Nephron (organoid): ENCODE measurements around the gene OXA1L.
"Not testable (repeated sequence)": the region's sequence is repeated elsewhere in the genome, so short reads cannot be mapped to it uniquely, and the experiment has no call there.

Source experiments
- H3K27ac Mint-ChIP-seq, 3 experiments: 2 replicates each; pipeline ENCODE4 v1.8.0; 2020; ENCODE audit warnings: mixed read lengths in 3 of 3, mild to moderate bottlenecking in 2 of 3, moderate library complexity in 1 of 3
- H3K27me3 Mint-ChIP-seq: 2 replicates; pipeline ENCODE4 v1.8.0; 2021; ENCODE audit warnings: low read depth, mild to moderate bottlenecking, moderate library complexity, mixed read lengths
- H3K36me3 Mint-ChIP-seq: 2 replicates; pipeline ENCODE4 v1.8.0; 2020; ENCODE audit warnings: low read depth, mixed read lengths
- H3K4me1 Mint-ChIP-seq: 2 replicates; pipeline ENCODE4 v1.8.0; 2020; ENCODE audit warnings: mixed read lengths
- H3K4me3 Mint-ChIP-seq, 3 experiments: 2 replicates each; pipeline ENCODE4 v1.8.0; 2020; ENCODE audit warnings: mild to moderate bottlenecking in 3 of 3, mixed read lengths in 3 of 3, moderate library complexity in 2 of 3
- H3K9me3 Mint-ChIP-seq: 2 replicates; pipeline ENCODE4 v1.8.0; 2020; ENCODE audit warnings: mixed read lengths
- TF ChIP-seq, protein P1 (sequence below), 3 experiments: fragments of 200-600 bp; sonication (generic); IDR thresholded peaks; one replicate each; pipeline ENCODE4 v1.5.0; 2021; ENCODE audit warnings: antibody characterized with exemption in 3 of 3; ENCODE audit not compliant: unreplicated experiment in 3 of 3

Gene OXA1L

DNA sequence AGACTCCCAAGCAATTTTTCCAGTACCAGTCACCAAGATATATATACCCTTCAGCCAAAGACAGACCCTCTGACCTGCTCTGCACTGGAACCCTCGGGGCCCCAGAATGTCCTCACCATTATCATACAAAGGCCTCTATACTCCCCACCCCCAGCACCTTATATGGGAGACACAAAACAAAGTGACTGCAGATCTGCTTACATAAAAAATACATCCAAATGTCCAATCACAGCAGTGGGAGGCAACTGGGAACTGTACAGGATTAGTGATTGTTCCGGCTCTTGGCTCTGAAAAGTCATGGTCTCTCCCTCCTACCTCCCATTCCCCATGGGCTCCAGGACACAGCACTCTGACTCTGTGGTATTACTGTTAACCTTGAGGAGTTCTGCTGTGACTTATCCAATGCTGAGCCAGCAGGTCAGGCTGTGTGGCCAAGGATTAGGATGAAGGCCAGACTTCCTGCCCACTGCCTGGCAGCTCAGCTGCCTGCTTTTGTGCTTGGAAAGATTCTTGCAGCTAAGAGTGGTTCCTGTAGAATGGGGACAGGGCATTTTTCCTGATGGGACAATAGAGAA, 13.7 kb downstream of the OXA1L start:
- Mint-ChIP-seq H3K27me3 (no peaks in the 10 kb centered on the region), H3K36me3 (peaks cover 4% of the 10 kb centered on the region), H3K4me1 (peaks cover 10% of the 10 kb centered on the region), H3K4me3 (no peak overlapping the region), H3K9me3 (no peaks in the 10 kb centered on the region), H3K27ac (peak overlapping the region; percentile 40 to 86 (median 46))
- TF ChIP-seq, protein P1, sequence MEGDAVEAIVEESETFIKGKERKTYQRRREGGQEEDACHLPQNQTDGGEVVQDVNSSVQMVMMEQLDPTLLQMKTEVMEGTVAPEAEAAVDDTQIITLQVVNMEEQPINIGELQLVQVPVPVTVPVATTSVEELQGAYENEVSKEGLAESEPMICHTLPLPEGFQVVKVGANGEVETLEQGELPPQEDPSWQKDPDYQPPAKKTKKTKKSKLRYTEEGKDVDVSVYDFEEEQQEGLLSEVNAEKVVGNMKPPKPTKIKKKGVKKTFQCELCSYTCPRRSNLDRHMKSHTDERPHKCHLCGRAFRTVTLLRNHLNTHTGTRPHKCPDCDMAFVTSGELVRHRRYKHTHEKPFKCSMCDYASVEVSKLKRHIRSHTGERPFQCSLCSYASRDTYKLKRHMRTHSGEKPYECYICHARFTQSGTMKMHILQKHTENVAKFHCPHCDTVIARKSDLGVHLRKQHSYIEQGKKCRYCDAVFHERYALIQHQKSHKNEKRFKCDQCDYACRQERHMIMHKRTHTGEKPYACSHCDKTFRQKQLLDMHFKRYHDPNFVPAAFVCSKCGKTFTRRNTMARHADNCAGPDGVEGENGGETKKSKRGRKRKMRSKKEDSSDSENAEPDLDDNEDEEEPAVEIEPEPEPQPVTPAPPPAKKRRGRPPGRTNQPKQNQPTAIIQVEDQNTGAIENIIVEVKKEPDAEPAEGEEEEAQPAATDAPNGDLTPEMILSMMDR (IDR thresholded peaks at IDR 0.05; ENCODE audit: unreplicated experiment in 3 of 3), result no peak

DNA sequence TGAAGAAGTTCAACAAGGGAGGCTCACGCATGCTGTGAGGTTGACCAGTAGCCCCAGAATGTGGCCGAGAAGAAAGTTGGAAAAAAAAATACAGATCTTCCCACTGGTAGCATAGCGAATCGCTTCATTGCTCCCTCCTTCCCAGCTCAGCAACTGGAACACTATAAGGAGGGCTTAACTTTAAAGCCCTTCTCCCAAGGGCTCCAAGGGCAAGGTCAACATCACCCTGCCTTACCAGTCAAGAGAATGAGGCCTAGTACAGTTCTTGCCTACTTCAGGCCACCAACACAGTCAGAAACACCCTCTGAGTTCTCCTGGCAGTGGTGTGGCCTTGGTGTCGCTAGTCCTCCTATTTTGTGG, 14.4 kb downstream of the OXA1L start:
- Mint-ChIP-seq H3K36me3 (peaks cover 4% of the 10 kb centered on the region), H3K4me3 (no peak overlapping the region)

DNA sequence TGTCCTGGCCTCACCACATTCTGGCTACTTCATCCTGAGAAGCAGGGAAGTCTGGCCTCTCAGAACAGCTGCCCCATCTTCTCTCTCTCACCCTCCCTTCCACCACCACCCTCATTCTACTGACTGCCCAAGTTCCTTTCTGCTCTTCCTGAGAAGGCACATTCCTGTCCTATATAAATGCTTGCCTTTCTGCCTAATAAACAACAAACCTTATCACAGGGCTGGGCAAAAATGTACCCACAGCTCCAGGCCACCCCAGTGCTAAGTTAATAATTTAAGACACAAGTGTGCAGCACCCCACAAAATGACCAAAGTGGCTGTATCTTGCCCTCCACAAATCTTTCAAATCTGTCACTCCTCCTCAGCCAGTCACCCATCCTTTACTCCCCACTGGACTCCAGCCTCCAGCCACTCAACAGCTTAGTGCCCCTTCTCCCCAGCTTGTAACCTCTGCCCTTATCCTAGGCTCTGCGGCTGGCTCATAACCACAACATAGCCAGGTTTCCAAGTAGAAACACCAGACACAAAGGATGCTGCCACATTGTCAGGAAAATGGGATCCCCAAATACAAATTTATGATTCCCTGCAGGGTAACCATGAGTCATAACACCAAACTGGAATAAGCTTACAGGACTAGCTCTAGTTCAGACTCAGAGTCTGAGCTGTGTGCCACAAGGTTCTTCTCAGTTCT, 15.0 kb downstream of the OXA1L start:
- TF ChIP-seq, protein P1 (IDR thresholded peaks at IDR 0.05; ENCODE audit: unreplicated experiment in 3 of 3), result no peak
- Mint-ChIP-seq H3K9me3 (no peaks in the 10 kb centered on the region), H3K27ac (peak overlapping the region; percentile 34 to 86 (median 40)), H3K27me3 (no peaks in the 10 kb centered on the region), H3K4me1 (peaks cover 10% of the 10 kb centered on the region), H3K36me3 (no peaks in the 10 kb centered on the region), H3K4me3 (no peak overlapping the region)

More for the DNA sequence above, 14.4 kb downstream of the OXA1L start:
- no peaks in the 10 kb centered on the region for H3K27me3 Mint-ChIP-seq
- H3K27ac Mint-ChIP-seq, result peak overlapping the region; percentile 34 to 86 (median 40)
- H3K9me3 Mint-ChIP-seq, result no peaks in the 10 kb centered on the region
- TF ChIP-seq, protein P1 (IDR thresholded peaks at IDR 0.05; ENCODE audit: unreplicated experiment in 3 of 3), result no peak
- H3K4me1 Mint-ChIP-seq, result peaks cover 10% of the 10 kb centered on the region

DNA sequence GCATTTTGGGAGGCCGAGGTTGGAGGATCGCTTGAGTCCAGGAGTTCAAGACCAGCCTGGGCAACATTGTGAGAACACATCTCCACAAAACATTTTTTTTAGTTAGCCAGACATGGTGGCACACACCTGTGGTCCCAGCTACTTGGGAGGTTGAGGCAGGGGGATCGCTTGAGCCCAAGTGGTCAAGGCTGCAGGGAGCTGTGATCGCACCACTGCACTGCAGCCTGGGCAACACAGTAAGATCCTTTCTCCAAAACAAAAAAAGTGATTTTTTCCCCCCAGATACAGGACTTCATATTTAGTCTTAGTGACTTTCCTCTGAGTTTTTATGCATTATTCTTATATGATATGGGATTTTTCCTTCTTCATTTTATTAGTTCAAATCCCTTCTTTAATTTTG, 20.2 kb downstream of the OXA1L start:
- TF ChIP-seq, protein P1 (IDR thresholded peaks at IDR 0.05; ENCODE audit: unreplicated experiment in 3 of 3), result no peak
- Mint-ChIP-seq H3K36me3 (no peaks in the 10 kb centered on the region), H3K4me1 (peaks cover under 1% of the 10 kb centered on the region), H3K9me3 (no peaks in the 10 kb centered on the region), H3K4me3 (no peak overlapping the region), H3K27me3 (no peaks in the 10 kb centered on the region), H3K27ac (no peak overlapping the region)

DNA sequence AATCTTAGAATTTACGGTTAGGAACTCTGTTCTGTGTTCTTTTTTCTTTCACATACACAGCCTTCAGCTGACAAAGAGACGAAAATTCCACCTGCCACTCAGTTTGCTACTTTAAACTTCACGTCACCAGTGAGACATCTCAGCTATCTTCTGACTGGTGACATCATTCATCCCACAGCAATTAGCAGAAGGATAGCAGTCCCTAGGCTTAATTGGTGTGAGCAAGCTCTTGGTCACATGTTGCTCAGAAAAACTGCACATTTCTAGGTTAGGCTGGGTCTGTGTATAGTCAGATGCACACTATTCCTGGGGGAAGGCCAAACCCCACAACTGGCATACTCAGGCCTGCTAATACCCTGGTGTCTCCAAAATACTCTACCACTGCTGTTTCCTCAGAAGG, 24.8 kb downstream of the OXA1L start:
- Mint-ChIP-seq H3K9me3 (no peaks in the 10 kb centered on the region), H3K4me1 (no peaks in the 10 kb centered on the region), H3K36me3 (no peaks in the 10 kb centered on the region), H3K4me3 (no peak overlapping the region), H3K27me3 (no peaks in the 10 kb centered on the region), H3K27ac (no peak overlapping the region)
- TF ChIP-seq, protein P1 (IDR thresholded peaks at IDR 0.05; ENCODE audit: unreplicated experiment in 3 of 3), result no peak

DNA sequence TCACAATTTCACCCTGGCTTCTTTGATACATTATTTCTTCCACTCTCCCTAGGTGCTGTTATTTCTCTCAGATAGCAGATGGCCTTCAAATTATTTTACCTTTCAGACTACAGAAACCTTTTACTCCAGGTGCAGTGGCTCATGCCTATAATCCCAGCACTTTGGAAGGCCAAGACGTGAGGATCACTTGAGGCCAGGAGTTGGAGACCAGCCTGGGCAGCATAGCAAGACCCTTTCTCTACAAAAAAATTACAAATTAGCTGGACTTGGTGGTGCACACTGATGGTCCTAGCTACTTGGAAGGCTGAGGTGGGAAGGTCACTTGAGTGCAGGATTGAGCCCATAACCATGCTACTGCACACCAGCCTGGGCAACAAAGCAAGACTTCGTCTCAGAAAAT, 25.7 kb downstream of the OXA1L start:
- H3K4me1 Mint-ChIP-seq, result no peaks in the 10 kb centered on the region
- no peak overlapping the region for H3K4me3 Mint-ChIP-seq
- TF ChIP-seq, protein P1 (IDR thresholded peaks at IDR 0.05; ENCODE audit: unreplicated experiment in 3 of 3), result no peak
- H3K27me3 Mint-ChIP-seq, result no peaks in the 10 kb centered on the region
- no peaks in the 10 kb centered on the region for H3K9me3 Mint-ChIP-seq
- H3K27ac Mint-ChIP-seq, result no peak overlapping the region
- no peaks in the 10 kb centered on the region for H3K36me3 Mint-ChIP-seq

DNA sequence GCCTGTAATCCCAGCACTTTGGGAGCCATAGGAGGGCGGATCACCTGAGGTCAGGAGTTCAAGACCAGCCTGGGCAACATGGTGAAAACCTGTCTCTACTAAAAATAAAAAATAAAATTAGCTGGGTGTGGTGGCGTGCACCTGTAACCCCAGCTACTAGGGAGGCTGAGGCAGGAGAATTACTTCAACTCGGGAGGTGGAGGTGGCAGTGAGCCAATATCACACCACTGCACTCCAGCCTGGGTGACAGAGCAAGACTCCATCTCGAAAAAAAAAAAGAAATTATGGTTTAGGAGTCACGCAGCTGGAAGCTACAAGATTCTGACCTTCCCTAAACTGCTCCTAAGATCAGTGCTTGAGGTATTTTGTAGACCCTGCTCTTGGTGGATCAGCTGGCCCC, 27.1 kb downstream of the OXA1L start:
- H3K4me1 Mint-ChIP-seq, H3K36me3 Mint-ChIP-seq, H3K27me3 Mint-ChIP-seq, H3K9me3 Mint-ChIP-seq, H3K4me3 Mint-ChIP-seq: not testable (repeated sequence)
- peak overlapping the region in 1 of 3 experiments; percentile 76 for H3K27ac Mint-ChIP-seq
